Breast epithelium (tissue), 3 donors: ENCODE measurements around the gene POP4.

ENCODE experiments used
- POLR2A ChIP-seq: fragments of 450-650 bp; IDR thresholded peaks from one replicate; pipeline ENCODE4 v1.6.1; 2016; ENCODE audit warnings: antibody characterized with exemption, mild to moderate bottlenecking, moderate library complexity
- TF ChIP-seq, protein P1 (sequence below), 3 donors: fragments of 450-650 bp; IDR thresholded peaks; one replicate each; pipeline ENCODE4 v1.5.1; 2016 to 2017; ENCODE audit warnings: antibody characterized with exemption in 3 of 3, mild to moderate bottlenecking in 3 of 3, moderate library complexity in 3 of 3

DNA sequence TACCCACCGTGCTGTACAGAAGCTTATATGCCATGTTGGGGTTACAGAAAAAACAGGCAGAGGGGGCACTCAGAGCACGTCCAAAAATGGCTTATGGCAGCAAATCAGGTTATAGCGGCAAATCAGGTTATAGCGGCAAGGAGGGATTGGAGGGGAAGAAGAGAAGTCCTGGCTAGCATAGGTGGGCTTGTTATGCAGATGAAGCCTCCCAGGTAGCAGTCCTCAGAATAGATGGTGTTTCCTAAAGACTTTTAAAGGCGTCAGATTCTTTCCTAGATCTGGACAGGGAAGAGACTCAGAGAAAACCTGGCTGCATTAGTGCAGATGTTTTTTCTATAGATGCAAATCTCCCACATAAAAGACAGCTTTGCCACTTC, 39.4 kb downstream of the POP4 start:
- TF ChIP-seq POLR2A, result no peak
- TF ChIP-seq, protein P1, sequence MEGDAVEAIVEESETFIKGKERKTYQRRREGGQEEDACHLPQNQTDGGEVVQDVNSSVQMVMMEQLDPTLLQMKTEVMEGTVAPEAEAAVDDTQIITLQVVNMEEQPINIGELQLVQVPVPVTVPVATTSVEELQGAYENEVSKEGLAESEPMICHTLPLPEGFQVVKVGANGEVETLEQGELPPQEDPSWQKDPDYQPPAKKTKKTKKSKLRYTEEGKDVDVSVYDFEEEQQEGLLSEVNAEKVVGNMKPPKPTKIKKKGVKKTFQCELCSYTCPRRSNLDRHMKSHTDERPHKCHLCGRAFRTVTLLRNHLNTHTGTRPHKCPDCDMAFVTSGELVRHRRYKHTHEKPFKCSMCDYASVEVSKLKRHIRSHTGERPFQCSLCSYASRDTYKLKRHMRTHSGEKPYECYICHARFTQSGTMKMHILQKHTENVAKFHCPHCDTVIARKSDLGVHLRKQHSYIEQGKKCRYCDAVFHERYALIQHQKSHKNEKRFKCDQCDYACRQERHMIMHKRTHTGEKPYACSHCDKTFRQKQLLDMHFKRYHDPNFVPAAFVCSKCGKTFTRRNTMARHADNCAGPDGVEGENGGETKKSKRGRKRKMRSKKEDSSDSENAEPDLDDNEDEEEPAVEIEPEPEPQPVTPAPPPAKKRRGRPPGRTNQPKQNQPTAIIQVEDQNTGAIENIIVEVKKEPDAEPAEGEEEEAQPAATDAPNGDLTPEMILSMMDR (IDR thresholded peaks at IDR 0.05), result no peak
